HL-60/S4 treated with phorbol 12-myristate 13-acetate at 8.2 ng/mL for 4 days and 3 days (cell line): ENCODE results near the gene KPTN.

Experiments
- in situ Hi-C: fragments of 300-500 bp; cut with MboI; formaldehyde crosslinking; loops from 2 replicates; pipeline ENCODE4 v1.15.0; 2022; ENCODE audit warnings: low sequenced_read_pairs

KPTN gene

GRCh38 chr19:47471381-47471732 lies 12.7 kb downstream of the KPTN start:
- in situ Hi-C loops: no loop called here

- in situ Hi-C loops: no loop called here
Measured at GRCh38 chr19:47470447-47471195, 13.4 kb downstream of the KPTN start.

- in situ Hi-C loops: no loop called here
Measured at GRCh38 chr19:47469719-47470118, 14.3 kb downstream of the KPTN start.

GRCh38 chr19:47469363-47469700 lies 14.7 kb downstream of the KPTN start:
- in situ Hi-C loops: no loop called here

- in situ Hi-C loops: no loop called here
Measured at GRCh38 chr19:47467914-47468313, 16.1 kb downstream of the KPTN start.

GRCh38 chr19:47465957-47466356 lies 18.1 kb downstream of the KPTN start:
- in situ Hi-C loops: no loop called here

- in situ Hi-C loops: no loop called here
Measured at GRCh38 chr19:47464675-47465419, 19.2 kb downstream of the KPTN start.

GRCh38 chr19:47461876-47462275 lies 22.1 kb downstream of the KPTN start:
- in situ Hi-C loops: no loop called here

GRCh38 chr19:47459477-47459876 lies 24.5 kb downstream of the KPTN start:
- in situ Hi-C loops: no loop called here

- in situ Hi-C loops: no loop called here
Measured at GRCh38 chr19:47458672-47459071, 25.3 kb downstream of the KPTN start.

GRCh38 chr19:47456721-47457474 lies 27.1 kb downstream of the KPTN start:
- in situ Hi-C loops: no loop called here

GRCh38 chr19:47450478-47450877 lies 33.5 kb downstream of the KPTN start:
- in situ Hi-C loops: no loop called here

GRCh38 chr19:47448360-47448727 lies 35.7 kb downstream of the KPTN start:
- in situ Hi-C loops: no loop called here

GRCh38 chr19:47447470-47448359 lies 36.3 kb downstream of the KPTN start:
- in situ Hi-C loops: no loop called here

- in situ Hi-C loops: no loop called here
Measured at GRCh38 chr19:47446534-47447469, 37.2 kb downstream of the KPTN start.

GRCh38 chr19:47445937-47446402 lies 38.0 kb downstream of the KPTN start:
- in situ Hi-C loops: no loop called here

GRCh38 chr19:47445527-47445926 lies 38.5 kb downstream of the KPTN start:
- in situ Hi-C loops: no loop called here

GRCh38 chr19:47444388-47444821 lies 39.6 kb downstream of the KPTN start:
- in situ Hi-C loops: no loop called here

GRCh38 chr19:47443331-47443730 lies 40.7 kb downstream of the KPTN start:
- in situ Hi-C loops: no loop called here

GRCh38 chr19:47438793-47439220 lies 45.2 kb downstream of the KPTN start:
- in situ Hi-C loops: loop anchor here (5.0 kb wide), 1 partner anchor 258 kb away; no protein-coding TSS in a partner anchor
